GM12878 (cell line): ENCODE measurements around the gene PRKAG2. TPM values are rescaled to one million over a fixed set of nuclear protein-coding genes. Genes with fewer than 3 reads are reported as not detected.

Experiments used
- ATAC-seq: fragments of 200-7000 bp; cut with Tn5 transposase; 3 replicates; pipeline ENCODE4 v1.9.1; 2020; ENCODE audit warnings: mild to moderate bottlenecking, moderate library complexity
- BruUV-seq: library from RNA; stranded (reverse); fragments of 400-500 nt; replicated peaks from 2 replicates; lab custom pipeline; 2021; lab: Mats Ljungman, UMichigan
- CTCF ChIA-PET: fragments of 300-600 bp; sonication (Branson Sonifier 250); formaldehyde crosslinking; extraction: SDS; loops from one replicate; lab custom pipeline; 2021; ENCODE audit warnings: inconsistent platforms; lab: Yijun Ruan, JAX
- POLR2A ChIA-PET: fragments of 350-600 bp; formaldehyde crosslinking; extraction: SDS; loops from one replicate; lab custom pipeline; 2021; ENCODE audit warnings: inconsistent platforms; lab: Charles Lee
- RAD21 ChIA-PET: fragments of 300-600 bp; sonication (Branson Sonifier 250); formaldehyde crosslinking; loops from one replicate; lab custom pipeline; 2023; ENCODE audit warnings: antibody characterized with exemption; ENCODE audit not compliant: unreplicated experiment; lab: Charles Lee
- SMC1A ChIA-PET: fragments of 300-600 bp; sonication (Branson Sonifier 250); formaldehyde crosslinking; loops from one replicate; lab custom pipeline; 2023; ENCODE audit not compliant: unreplicated experiment, uncharacterized antibody; lab: Charles Lee
- DNase-seq: peaks from one replicate; pipeline ENCODE4 v3.0.0-alpha.2; 2011; ENCODE audit warnings: low read depth, low spot score
- FAIRE-seq: peaks from 3 replicates; lab custom pipeline; 2011; peaks lifted over from hg19 to GRCh38; lab: Jason Lieb, UNC
- H2AFZ ChIP-seq: 2 replicates; pipeline ENCODE4 v1.6.0; 2011; ENCODE audit warnings: low read depth, low read length, control low read depth; ENCODE audit not compliant: control insufficient read depth
- H3K27ac ChIP-seq: 2 replicates; pipeline ENCODE4 v1.5.1; 2011; ENCODE audit warnings: control low read depth; ENCODE audit not compliant: control insufficient read depth, insufficient read depth
- H3K27me3 ChIP-seq, 2 experiments: replicated peaks in 1 of 2; 2 replicates each; pipeline versions ENCODE4 v1.6.0 to v1.6.1; 2011; ENCODE audit warnings: low read length in 1 of 2; ENCODE audit not compliant: control insufficient read depth in 2 of 2, insufficient read depth in 2 of 2
- H3K36me3 ChIP-seq, 2 experiments: 2 replicates each; pipeline ENCODE4 v1.5.1; 2011; ENCODE audit warnings: low read length in 1 of 2; ENCODE audit not compliant: control insufficient read depth in 2 of 2, insufficient read depth in 2 of 2
- H3K4me1 ChIP-seq: 2 replicates; pipeline ENCODE4 v1.6.1; 2011; ENCODE audit warnings: mild to moderate bottlenecking, low read length, moderate library complexity, mixed read lengths; ENCODE audit not compliant: control insufficient read depth, insufficient read depth
- H3K4me2 ChIP-seq: 2 replicates; pipeline ENCODE4 v1.6.0; 2011; ENCODE audit warnings: control low read depth; ENCODE audit not compliant: control insufficient read depth, insufficient read depth
- H3K4me3 ChIP-seq: fragments of 200-600 bp; sonication (generic); 2 replicates; pipeline ENCODE4 v1.5.1; 2016
- H3K79me2 ChIP-seq: 2 replicates; pipeline ENCODE4 v1.6.0; 2011; ENCODE audit warnings: low read length; ENCODE audit not compliant: control insufficient read depth, insufficient read depth
- H3K9ac ChIP-seq: 2 replicates; pipeline ENCODE4 v1.8.0; 2011; ENCODE audit warnings: low read length, control low read depth, mixed read lengths; ENCODE audit not compliant: control insufficient read depth, insufficient read depth
- H3K9me3 ChIP-seq: replicated peaks from 3 replicates; pipeline ENCODE4 v1.5.1; 2011; ENCODE audit warnings: mild to moderate bottlenecking, low read length; ENCODE audit not compliant: control insufficient read depth, insufficient read depth
- H4K20me1 ChIP-seq: 2 replicates; pipeline ENCODE4 v1.6.0; 2011; ENCODE audit not compliant: control insufficient read depth, insufficient read depth
- BACH1 ChIP-seq: fragments of 450-650 bp; IDR thresholded peaks from 2 replicates; pipeline ENCODE4 v1.6.1; 2017; ENCODE audit warnings: mild to moderate bottlenecking, borderline replicate concordance
- PAX8 ChIP-seq: fragments of 450-650 bp; IDR thresholded peaks from 2 replicates; pipeline ENCODE4 v1.6.1; 2017; ENCODE audit warnings: mild to moderate bottlenecking, moderate library complexity
- POLR2A ChIP-seq: IDR thresholded peaks from 2 replicates; pipeline ENCODE4 v1.6.1; 2011; ENCODE audit warnings: low read depth, mild to moderate bottlenecking, low read length
- RB1 ChIP-seq: fragments of 450-650 bp; formaldehyde crosslinking; IDR thresholded peaks from 2 replicates; pipeline ENCODE4 v1.6.1; 2017; ENCODE audit warnings: mild to moderate bottlenecking, borderline replicate concordance
- SPI1 ChIP-seq: IDR thresholded peaks from 2 replicates; pipeline ENCODE4 v1.6.1; 2011; ENCODE audit warnings: low read depth, mild to moderate bottlenecking, low read length, moderate library complexity, borderline replicate concordance; ENCODE audit not compliant: insufficient read depth
- TBL1XR1 ChIP-seq: IDR thresholded peaks from 2 replicates; pipeline ENCODE4 v1.6.1; 2012; ENCODE audit warnings: low read depth, low read length, improper control_type of control experiment
- TCF3 ChIP-seq: IDR thresholded peaks from 2 replicates; pipeline ENCODE4 v1.6.1; 2012; ENCODE audit warnings: low read depth, mild to moderate bottlenecking, low read length, borderline replicate concordance; ENCODE audit not compliant: insufficient read depth
- YY1 ChIP-seq: IDR thresholded peaks from 2 replicates; pipeline ENCODE4 v1.6.1; 2011; ENCODE audit warnings: low read depth, mild to moderate bottlenecking, low read length
- ZNF24 ChIP-seq: fragments of 450-650 bp; IDR thresholded peaks from 2 replicates; pipeline ENCODE4 v1.6.1; 2017; ENCODE audit warnings: antibody characterized with exemption, mild to moderate bottlenecking
- ZNF274 ChIP-seq: IDR thresholded peaks from one replicate; pipeline ENCODE4 v1.8.0; 2011; ENCODE audit not compliant: insufficient read length, insufficient read depth
- WGBS: methylation state at CpG from one replicate; pipeline ENCODE4 v1.1.6; 2016; ENCODE audit warnings: low lambda C conversion rate; ENCODE audit not compliant: insufficient replicate concordance, insufficient coverage; ENCODE audit errors: missing lambda C conversion rate; 5-methylcytosine and 5-hydroxymethylcytosine counted together
- in situ Hi-C: fragments of 300-500 bp; cut with MboI; formaldehyde crosslinking; loops from 9 replicates; pipeline ENCODE4 v1.14.3; 2018; ENCODE audit warnings: mixed read lengths
- intact Hi-C: fragments of 100-400 bp; cut with micrococcal nuclease; formaldehyde crosslinking; loops from one replicate; pipeline ENCODE4 v1.14.2; 2022; ENCODE audit not compliant: unreplicated experiment
- polyA plus RNA-seq, 11 experiments: library from polyadenylated mRNA; depleted of rRNA in 4 of 11; unstranded in 6 of 11; stranded (reverse) in 5 of 11; fragments of >200 nt; fragmentation: Nextera tagmentation in 4 of 11; fragmentation: Illumina TruSeq in 1 of 11; extraction: Ambion mirVana in 4 of 11; extraction: Trizol in 1 of 11; gene quantifications; 1 replicate in 1 of 11; 2 replicates in 10 of 11; pipeline versions ENCODE4 v1.2.1 to v1.2.3, GENCODE V29; 2011 to 2016; ENCODE audit warnings: inconsistent platforms in 2 of 11, missing spikeins in 2 of 11, low read depth in 1 of 11
- total RNA-seq, 4 experiments: library from RNA; depleted of rRNA in 3 of 4; stranded (reverse); fragments of >200 nt in 3 of 4; fragmentation: Illumina TruSeq in 1 of 4; extraction: Trizol in 1 of 4; gene quantifications; 2 replicates each; pipeline versions ENCODE4 v1.2.1 to v1.2.3, GENCODE V29; 2013 to 2021
- TF ChIP-seq, protein P1 (sequence below): fragments of 450-650 bp; IDR thresholded peaks from 2 replicates; pipeline ENCODE4 v1.6.1; 2017; ENCODE audit warnings: mild to moderate bottlenecking, low read depth, inconsistent platforms; ENCODE audit not compliant: poor library complexity, severe bottlenecking

The PRKAG2 gene
- total and polyA plus RNA-seq, 10 of the 15 experiments (the other 5 are each of a cell fraction or from before 2014, with no cell fraction given): 3.4 to 8.9 (median 6.8) TPM

DNA sequence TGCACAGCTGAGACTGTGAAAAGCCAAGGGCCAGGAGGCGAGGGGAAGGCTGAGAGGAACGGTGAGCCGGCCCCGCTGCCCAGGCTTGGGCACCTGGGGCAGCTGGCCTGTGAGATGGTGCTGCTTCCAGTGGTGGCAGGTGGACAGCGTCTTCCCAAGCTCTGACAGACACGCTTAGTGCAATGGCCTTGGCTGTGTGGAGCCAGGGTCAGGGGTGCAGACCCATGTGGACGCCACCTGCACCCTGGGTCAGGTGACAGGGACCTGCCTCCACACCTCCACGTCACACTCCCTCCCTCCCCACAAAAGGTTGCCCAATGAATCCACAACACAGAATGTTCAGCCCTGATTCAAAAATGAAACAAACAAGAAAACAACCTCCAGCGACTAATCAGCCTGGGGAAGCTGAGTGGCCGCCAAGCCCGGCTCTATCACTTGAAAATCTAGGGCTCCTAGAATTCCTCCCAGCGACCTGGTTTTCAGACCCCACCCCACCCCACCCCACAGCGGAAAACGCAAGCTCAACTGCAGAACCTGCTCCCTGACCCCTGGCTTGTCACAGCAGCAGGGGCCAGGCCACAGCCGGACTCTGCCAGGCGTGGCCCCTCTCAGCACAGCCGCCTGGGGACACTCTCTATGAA is 54.3 kb downstream of the PRKAG2 start:
- FAIRE-seq (no peak), DNase-seq (no peak), ATAC-seq (no peak)
- TF ChIP-seq BACH1: no peak
- H3K36me3 ChIP-seq: no peaks in the 10 kb centered on the region
- H2AFZ ChIP-seq: no peak overlapping the region
- H3K27ac ChIP-seq: no peak overlapping the region
- peaks cover 0 to 1% of the 10 kb centered on the region in 2 experiments; a peak in 1 of 4 replicates for H3K27me3 ChIP-seq
- H3K4me1 ChIP-seq: no peaks in the 10 kb centered on the region
- H3K4me2 ChIP-seq: no peak overlapping the region
- ChIA-PET CTCF (no interaction called here), POLR2A (no interaction called here), SMC1A (no interaction called here), RAD21 (no interaction called here)
- H3K4me3 ChIP-seq: no peak overlapping the region
- in situ Hi-C loops (no loop called here), intact Hi-C loops (no loop called here)
- H3K9me3 ChIP-seq: no peaks in the 10 kb centered on the region
- WGBS: 69% methylated on average over 17 of the region's 17 CpGs
- H3K9ac ChIP-seq: no peak overlapping the region
- BruUV-seq: no TSS peak
- no peaks in the 10 kb centered on the region for H3K79me2 ChIP-seq
- H4K20me1 ChIP-seq: no peaks in the 10 kb centered on the region

DNA sequence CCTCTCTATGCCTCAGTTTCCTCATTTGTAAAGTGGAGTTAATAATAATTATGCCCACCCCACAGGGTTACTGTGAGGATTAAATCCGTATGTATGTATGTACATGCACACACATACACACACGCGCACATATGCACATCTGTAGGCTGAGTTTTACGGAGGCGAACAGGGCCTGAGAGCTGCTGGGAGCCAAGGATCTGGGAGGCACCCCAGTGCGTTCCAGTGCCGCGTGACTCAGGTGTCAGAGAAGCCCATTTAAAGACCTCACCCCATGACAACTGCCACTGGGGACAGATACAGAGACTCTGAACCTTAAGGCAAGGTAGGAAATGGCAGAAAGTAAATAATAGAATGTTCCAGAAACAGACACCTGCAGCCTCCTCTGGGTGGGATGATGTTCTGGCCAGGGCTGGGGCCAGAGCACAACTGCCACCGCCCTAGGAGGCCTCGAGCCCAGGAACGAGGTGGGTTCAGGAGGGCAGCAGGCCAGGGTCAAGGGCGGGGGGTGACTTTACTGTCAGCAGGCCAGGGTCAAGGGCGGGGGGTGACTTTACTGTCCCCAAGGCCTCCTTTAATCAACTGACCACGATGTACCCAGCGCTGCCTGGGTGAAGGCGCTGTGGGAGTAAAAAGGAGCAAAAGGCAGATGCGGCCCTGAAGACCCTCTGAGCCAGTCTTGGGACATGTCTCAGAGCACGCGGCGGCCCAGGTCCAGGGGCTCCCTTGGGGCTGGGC is 54.9 kb downstream of the PRKAG2 start:
- Histone ChIP-seq H3K4me1 (no peaks in the 10 kb centered on the region), H3K27me3 (peaks cover 0 to 1% of the 10 kb centered on the region in 2 experiments; a peak in 1 of 4 replicates), H3K27ac (no peak overlapping the region), H2AFZ (no peak overlapping the region), H3K9ac (no peak overlapping the region), H3K9me3 (no peaks in the 10 kb centered on the region), H3K4me2 (no peak overlapping the region), H3K79me2 (no peaks in the 10 kb centered on the region), H3K4me3 (no peak overlapping the region), H4K20me1 (no peaks in the 10 kb centered on the region), H3K36me3 (no peaks in the 10 kb centered on the region)
- ATAC-seq: no peak
- in situ Hi-C loops (no loop called here), intact Hi-C loops (no loop called here)
- BruUV-seq: no TSS peak
- no peak for DNase-seq
- WGBS: 75% methylated on average over 20 of the region's 20 CpGs
- no peak for FAIRE-seq
- POLR2A ChIA-PET: no interaction called here
- TF ChIP-seq PAX8: no peak
- TF ChIP-seq TCF3: no peak
- no peak for TF ChIP-seq YY1
- no peak for TF ChIP-seq RB1
- no peak for TF ChIP-seq ZNF24
- TF ChIP-seq TBL1XR1: no peak
- TF ChIP-seq, protein P1, sequence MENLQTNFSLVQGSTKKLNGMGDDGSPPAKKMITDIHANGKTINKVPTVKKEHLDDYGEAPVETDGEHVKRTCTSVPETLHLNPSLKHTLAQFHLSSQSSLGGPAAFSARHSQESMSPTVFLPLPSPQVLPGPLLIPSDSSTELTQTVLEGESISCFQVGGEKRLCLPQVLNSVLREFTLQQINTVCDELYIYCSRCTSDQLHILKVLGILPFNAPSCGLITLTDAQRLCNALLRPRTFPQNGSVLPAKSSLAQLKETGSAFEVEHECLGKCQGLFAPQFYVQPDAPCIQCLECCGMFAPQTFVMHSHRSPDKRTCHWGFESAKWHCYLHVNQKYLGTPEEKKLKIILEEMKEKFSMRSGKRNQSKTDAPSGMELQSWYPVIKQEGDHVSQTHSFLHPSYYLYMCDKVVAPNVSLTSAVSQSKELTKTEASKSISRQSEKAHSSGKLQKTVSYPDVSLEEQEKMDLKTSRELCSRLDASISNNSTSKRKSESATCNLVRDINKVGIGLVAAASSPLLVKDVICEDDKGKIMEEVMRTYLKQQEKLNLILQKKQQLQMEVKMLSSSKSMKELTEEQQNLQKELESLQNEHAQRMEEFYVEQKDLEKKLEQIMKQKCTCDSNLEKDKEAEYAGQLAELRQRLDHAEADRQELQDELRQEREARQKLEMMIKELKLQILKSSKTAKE: no peak
- TF ChIP-seq SPI1: no peak
- no peak for TF ChIP-seq POLR2A
- no peak for TF ChIP-seq ZNF274
- CTCF ChIA-PET: no interaction called here
- SMC1A ChIA-PET: no interaction called here
- RAD21 ChIA-PET: no interaction called here
